ENCODE measurements around the gene NAT10.

The NAT10 gene

GRCh38 chr11:34143048-34143447 lies 37.6 kb downstream of the NAT10 start:
- no peak for FAIRE-seq

GRCh38 chr11:34145073-34145472 lies 39.6 kb downstream of the NAT10 start:
- no peak for DNase-seq (ENCODE audit: insufficient read length)
- TF ChIP-seq POLR2A (IDR thresholded peaks at IDR 0.05; ENCODE audit: low read depth, low read length) (no peak), POLR2AphosphoS5 (IDR thresholded peaks at IDR 0.05; ENCODE audit: low read depth, low read length) (no peak), TAF1 (IDR thresholded peaks at IDR 0.05; ENCODE audit: borderline replicate concordance, low read depth, low read length) (no peak)
- FAIRE-seq = peak; percentile 98

More at GRCh38 chr11:34143048-34143447, 37.6 kb downstream of the NAT10 start:
- DNase-seq (ENCODE audit: insufficient read length) = no peak
- TF ChIP-seq POLR2A (IDR thresholded peaks at IDR 0.05; ENCODE audit: low read depth, low read length) = no peak
- no peak for TF ChIP-seq POLR2AphosphoS5 (IDR thresholded peaks at IDR 0.05; ENCODE audit: low read depth, low read length)
- no peak for TF ChIP-seq TAF1 (IDR thresholded peaks at IDR 0.05; ENCODE audit: borderline replicate concordance, low read depth, low read length)

- TF ChIP-seq POLR2AphosphoS5 (IDR thresholded peaks at IDR 0.05; ENCODE audit: low read depth, low read length) (no peak), TAF1 (IDR thresholded peaks at IDR 0.05; ENCODE audit: borderline replicate concordance, low read depth, low read length) (no peak), POLR2A (IDR thresholded peaks at IDR 0.05; ENCODE audit: low read depth, low read length) (no peak)
- FAIRE-seq (peak; percentile 94), DNase-seq (ENCODE audit: insufficient read length) (no peak)
These were observed 40.5 kb downstream of the NAT10 start for GRCh38 chr11:34145847-34146381.

GRCh38 chr11:34146411-34146810 lies 41.0 kb downstream of the NAT10 start:
- DNase-seq (ENCODE audit: insufficient read length) = no peak
- TF ChIP-seq POLR2A (IDR thresholded peaks at IDR 0.05; ENCODE audit: low read depth, low read length) (no peak), TAF1 (IDR thresholded peaks at IDR 0.05; ENCODE audit: borderline replicate concordance, low read depth, low read length) (no peak), POLR2AphosphoS5 (IDR thresholded peaks at IDR 0.05; ENCODE audit: low read depth, low read length) (no peak)
- FAIRE-seq = no peak

DNA sequence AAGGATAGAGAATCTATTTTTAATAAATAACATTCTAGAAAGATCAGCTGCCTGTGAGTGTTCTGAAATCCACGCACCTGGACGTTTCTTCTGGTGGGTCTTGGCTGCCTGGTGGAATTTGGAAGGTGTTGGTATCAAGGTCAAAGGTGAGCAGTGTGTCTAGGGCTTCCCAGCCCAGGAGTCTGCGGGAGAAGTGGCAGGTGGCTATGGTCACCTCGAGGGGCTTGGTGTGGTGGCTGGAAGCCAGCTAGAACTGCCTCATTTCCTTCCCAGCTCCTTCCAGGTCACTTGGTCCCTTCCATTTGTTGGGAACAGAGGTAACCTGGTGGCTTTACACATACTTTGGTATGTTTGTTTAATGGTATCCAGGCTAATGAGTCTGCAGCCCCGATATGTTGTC lies 41.4 kb downstream of the NAT10 start:
- no peak for DNase-seq (ENCODE audit: insufficient read length)
- peak; percentile 74 for FAIRE-seq
- TF ChIP-seq POLR2AphosphoS5 (IDR thresholded peaks at IDR 0.05; ENCODE audit: low read depth, low read length) = no peak
- TF ChIP-seq TAF1 (IDR thresholded peaks at IDR 0.05; ENCODE audit: borderline replicate concordance, low read depth, low read length) = no peak
- TF ChIP-seq POLR2A (IDR thresholded peaks at IDR 0.05; ENCODE audit: low read depth, low read length) = no peak

DNA sequence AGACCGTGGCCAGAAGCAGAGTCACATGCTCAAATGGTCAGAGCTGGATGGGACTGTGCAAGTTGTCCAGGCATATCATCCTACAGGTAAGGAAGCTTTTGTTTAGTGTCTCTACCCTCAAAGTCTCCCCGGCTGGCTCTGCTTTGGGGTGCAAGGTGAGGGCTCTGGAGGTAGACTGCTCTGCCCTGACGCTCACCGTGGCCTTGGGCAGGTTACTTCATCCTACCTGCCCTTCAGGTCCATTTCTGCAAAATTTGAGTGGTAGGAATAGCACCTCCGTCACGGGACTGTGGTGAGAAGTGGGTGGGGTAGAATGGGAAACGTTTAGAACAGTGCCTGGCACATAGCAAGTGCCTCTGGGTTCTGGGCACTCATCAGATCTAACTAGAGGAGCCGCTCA lies 42.2 kb downstream of the NAT10 start:
- FAIRE-seq = no peak
- DNase-seq (ENCODE audit: insufficient read length) = no peak
- TF ChIP-seq POLR2AphosphoS5 (IDR thresholded peaks at IDR 0.05; ENCODE audit: low read depth, low read length) = no peak
- TF ChIP-seq TAF1 (IDR thresholded peaks at IDR 0.05; ENCODE audit: borderline replicate concordance, low read depth, low read length) = no peak
- no peak for TF ChIP-seq POLR2A (IDR thresholded peaks at IDR 0.05; ENCODE audit: low read depth, low read length)

DNA sequence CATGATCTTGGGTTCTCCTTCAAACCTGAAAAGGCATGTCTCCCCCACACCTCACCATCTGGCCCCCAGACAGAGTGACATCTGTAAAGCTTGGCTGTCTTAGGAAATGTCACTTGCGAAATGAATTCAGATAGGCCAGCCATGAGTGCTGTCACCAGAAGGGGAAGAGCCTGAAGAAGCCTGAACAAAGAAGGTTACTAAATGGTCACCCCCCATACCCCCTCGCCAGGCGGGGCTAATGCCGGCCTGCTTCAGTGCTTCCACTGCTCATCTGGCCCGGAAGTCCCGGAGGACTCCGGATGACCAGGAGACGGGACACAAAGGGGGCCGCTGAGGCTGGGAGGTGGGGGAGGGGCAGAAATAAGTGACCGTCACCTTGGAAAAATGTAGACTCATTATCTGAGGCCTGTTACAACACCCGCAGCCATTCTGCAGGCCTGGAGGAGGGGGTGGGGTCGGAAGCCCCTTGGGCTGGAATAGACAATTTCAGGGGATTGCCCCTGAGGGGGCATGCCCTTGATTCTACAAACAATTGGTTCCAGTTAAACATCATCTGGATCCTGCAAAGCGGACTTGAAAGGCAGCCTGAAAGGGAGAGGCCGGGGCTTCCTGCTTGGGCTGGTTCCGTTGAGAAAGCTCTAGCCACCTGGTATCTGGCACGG lies 43.2 kb downstream of the NAT10 start:
- no peak for DNase-seq (ENCODE audit: insufficient read length)
- TF ChIP-seq POLR2AphosphoS5 (IDR thresholded peaks at IDR 0.05; ENCODE audit: low read depth, low read length) (no peak), POLR2A (IDR thresholded peaks at IDR 0.05; ENCODE audit: low read depth, low read length) (no peak), TAF1 (IDR thresholded peaks at IDR 0.05; ENCODE audit: borderline replicate concordance, low read depth, low read length) (no peak)

GRCh38 chr11:34149274-34149673 lies 43.8 kb downstream of the NAT10 start:
- TF ChIP-seq TAF1 (IDR thresholded peaks at IDR 0.05; ENCODE audit: borderline replicate concordance, low read depth, low read length) (no peak), POLR2AphosphoS5 (IDR thresholded peaks at IDR 0.05; ENCODE audit: low read depth, low read length) (no peak), POLR2A (IDR thresholded peaks at IDR 0.05; ENCODE audit: low read depth, low read length) (no peak)
- DNase-seq (ENCODE audit: insufficient read length) (no peak), FAIRE-seq (no peak)

More for the DNA sequence above, 43.2 kb downstream of the NAT10 start:
- no peak for FAIRE-seq

- no peak for DNase-seq (ENCODE audit: insufficient read length)
- FAIRE-seq = peak; percentile 50
- TF ChIP-seq POLR2AphosphoS5 (IDR thresholded peaks at IDR 0.05; ENCODE audit: low read depth, low read length) (no peak), POLR2A (IDR thresholded peaks at IDR 0.05; ENCODE audit: low read depth, low read length) (no peak), TAF1 (IDR thresholded peaks at IDR 0.05; ENCODE audit: borderline replicate concordance, low read depth, low read length) (no peak)
These were observed 44.4 kb downstream of the NAT10 start for GRCh38 chr11:34149786-34150185.

DNA sequence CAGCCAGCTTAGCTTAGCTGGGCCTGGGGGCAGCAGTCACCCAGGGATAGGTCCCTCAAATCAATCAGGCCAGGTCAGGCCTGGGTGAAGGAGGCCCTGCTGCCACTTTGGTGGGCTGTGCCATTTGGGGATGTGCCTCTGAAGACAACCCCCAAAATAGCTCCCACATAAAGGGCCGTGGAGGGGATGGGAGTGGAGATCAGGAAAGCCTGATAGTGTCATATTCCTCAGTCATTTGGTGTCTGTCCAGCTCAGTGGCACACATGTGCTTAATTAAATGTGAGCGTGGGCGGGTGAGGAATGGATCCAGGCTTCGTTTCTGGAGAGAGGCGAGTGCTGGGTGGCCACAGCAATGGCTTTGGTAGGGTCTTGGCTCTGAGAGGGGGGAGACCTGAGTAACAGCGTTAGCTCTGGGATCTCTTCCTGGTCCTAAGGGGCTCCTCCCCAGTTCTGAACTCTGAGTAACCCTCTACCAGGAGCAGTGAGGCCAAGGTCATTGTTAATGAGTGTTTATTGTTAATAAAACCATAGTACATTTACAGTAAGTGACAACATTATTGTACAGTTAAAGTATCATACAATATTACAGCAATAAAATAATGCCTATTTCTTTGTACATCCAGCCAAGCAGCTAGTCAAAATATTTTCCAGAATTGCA lies 45.2 kb downstream of the NAT10 start:
- FAIRE-seq = no peak
- no peak for TF ChIP-seq POLR2AphosphoS5 (IDR thresholded peaks at IDR 0.05; ENCODE audit: low read depth, low read length)
- no peak for TF ChIP-seq TAF1 (IDR thresholded peaks at IDR 0.05; ENCODE audit: borderline replicate concordance, low read depth, low read length)
- no peak for TF ChIP-seq POLR2A (IDR thresholded peaks at IDR 0.05; ENCODE audit: low read depth, low read length)
- DNase-seq (ENCODE audit: insufficient read length) = no peak

GRCh38 chr11:34151166-34151565 lies 45.7 kb downstream of the NAT10 start:
- no peak for DNase-seq (ENCODE audit: insufficient read length)
- no peak for FAIRE-seq
- TF ChIP-seq POLR2AphosphoS5 (IDR thresholded peaks at IDR 0.05; ENCODE audit: low read depth, low read length) = no peak
- TF ChIP-seq POLR2A (IDR thresholded peaks at IDR 0.05; ENCODE audit: low read depth, low read length) = no peak
- no peak for TF ChIP-seq TAF1 (IDR thresholded peaks at IDR 0.05; ENCODE audit: borderline replicate concordance, low read depth, low read length)

Measured in GM12892 (cell line).